T-helper 2 cell treated with Interferon-gamma antibody and Interleukin-4, amounts not matched to agents 5 μg/mL and 100 μg/mL, for 36 hours (primary cell): ENCODE results near the gene APCDD1L.
"Not testable (repeated sequence)": the region's sequence is repeated elsewhere in the genome, so short reads cannot be mapped to it uniquely, and the experiment has no call there.

ENCODE experiments used
- DNase-seq: peaks from one replicate; pipeline ENCODE4 v3.0.0; 2021; ENCODE audit warnings: low spot score
- H3K27ac Mint-ChIP-seq: one replicate; pipeline ENCODE4 v1.8.0; 2021; ENCODE audit warnings: mild to moderate bottlenecking, mixed read lengths
- H3K27me3 Mint-ChIP-seq: one replicate; pipeline ENCODE4 v1.8.0; 2021; ENCODE audit warnings: low read depth, mixed read lengths
- H3K36me3 Mint-ChIP-seq: one replicate; pipeline ENCODE4 v1.8.0; 2021; ENCODE audit warnings: low read depth, mixed read lengths
- H3K4me1 Mint-ChIP-seq: one replicate; pipeline ENCODE4 v1.8.0; 2021; ENCODE audit warnings: low read depth, mixed read lengths
- H3K4me3 Mint-ChIP-seq: one replicate; pipeline ENCODE4 v1.8.0; 2022; ENCODE audit warnings: mild to moderate bottlenecking, moderate library complexity, mixed read lengths
- H3K9me3 Mint-ChIP-seq: one replicate; pipeline ENCODE4 v1.8.0; 2021; ENCODE audit warnings: mixed read lengths

APCDD1L gene

DNA sequence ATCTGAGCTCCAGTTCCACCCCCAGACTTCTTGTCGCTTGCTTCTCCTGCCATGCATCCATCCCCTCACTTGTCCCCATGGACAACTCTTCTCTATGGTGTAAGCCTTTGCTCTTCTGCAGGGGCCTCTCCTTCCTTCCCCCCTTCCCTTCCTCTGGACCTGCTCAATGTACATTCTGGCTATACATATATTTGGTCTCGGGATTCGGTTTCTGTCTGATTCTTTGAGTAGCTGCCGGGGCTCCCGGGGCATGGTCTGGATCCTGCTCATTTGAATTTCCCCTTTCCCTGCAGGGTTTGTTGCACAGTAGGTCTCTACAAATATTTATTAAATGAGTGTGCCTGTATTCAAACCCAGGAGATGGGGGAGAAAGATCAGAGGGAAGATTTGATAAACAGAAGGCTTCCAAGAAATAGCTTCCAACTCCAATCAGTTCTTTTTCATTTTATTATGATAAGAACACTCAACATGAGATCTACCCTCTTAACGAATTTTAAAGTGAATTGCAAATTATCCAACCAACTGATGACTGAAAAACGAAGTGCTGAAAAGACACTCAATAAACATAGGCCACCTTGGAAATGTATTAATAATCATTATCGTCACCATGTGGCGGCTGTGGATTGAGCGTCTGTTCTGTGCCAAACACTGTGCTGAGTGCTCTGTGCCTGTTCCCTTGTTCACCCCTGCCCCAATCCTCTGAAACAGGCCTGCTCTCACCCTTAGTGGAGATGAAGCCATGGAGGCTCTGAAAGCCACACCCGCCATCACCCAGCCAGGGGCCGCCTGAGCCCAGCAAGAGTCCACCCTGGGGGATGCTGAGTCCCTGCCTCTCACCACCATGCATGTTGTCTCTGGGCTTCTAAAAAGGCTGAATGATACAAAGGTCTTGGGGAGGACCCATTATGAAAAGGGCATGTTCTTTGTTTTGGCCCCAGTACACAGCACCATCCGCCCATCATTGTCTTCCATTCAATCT, 34.3 kb upstream of the APCDD1L start:
- Mint-ChIP-seq H3K9me3 (no peaks in the 10 kb centered on the region), H3K27me3 (peaks cover 14% of the 10 kb centered on the region), H3K4me3 (no peak overlapping the region), H3K36me3 (no peaks in the 10 kb centered on the region), H3K4me1 (no peaks in the 10 kb centered on the region), H3K27ac (no peak overlapping the region)
- DNase-seq: no peak

DNA sequence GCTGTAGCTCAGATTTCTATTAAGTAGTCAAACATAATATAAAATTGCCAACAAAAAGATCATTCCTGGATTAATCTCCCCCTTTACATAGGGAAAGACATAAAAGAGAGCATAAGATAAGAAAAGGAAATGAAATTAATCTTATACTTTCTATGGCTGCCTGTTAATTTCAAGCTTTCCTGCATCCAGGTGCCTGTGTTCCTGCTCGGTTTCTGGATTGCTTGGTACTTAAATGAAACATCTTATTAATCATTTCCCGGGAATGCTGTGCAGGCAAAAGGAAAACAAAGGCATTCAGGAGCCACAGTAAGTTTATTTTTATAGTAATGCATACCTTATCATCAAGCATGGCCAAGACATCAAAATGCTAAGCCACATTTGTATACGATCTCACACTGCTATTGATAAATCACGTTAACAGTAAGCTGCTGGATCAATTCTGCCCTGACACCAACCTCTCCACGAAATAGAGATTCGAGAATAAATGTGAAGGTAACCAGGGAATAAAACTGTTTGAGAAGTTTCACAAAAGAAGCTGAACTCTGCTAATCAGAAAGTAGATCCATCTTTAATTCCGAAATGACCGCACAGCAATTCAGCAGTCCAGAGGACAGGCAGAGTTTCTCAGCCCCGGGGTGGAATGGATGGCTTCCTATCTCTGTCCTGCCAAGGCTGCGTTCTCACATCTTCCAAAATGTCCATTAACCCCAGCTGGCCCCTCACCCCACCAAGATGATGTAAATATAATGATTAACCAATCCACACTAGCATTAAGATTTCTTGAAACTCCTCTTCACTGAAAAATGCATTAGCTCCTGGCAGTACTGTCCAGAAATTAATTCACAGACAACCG, 32.6 kb upstream of the APCDD1L start:
- Mint-ChIP-seq H3K9me3 (no peaks in the 10 kb centered on the region), H3K27ac (no peak overlapping the region), H3K4me3 (no peak overlapping the region), H3K36me3 (no peaks in the 10 kb centered on the region), H3K27me3 (peaks cover 7% of the 10 kb centered on the region), H3K4me1 (no peaks in the 10 kb centered on the region)
- DNase-seq: no peak

DNA sequence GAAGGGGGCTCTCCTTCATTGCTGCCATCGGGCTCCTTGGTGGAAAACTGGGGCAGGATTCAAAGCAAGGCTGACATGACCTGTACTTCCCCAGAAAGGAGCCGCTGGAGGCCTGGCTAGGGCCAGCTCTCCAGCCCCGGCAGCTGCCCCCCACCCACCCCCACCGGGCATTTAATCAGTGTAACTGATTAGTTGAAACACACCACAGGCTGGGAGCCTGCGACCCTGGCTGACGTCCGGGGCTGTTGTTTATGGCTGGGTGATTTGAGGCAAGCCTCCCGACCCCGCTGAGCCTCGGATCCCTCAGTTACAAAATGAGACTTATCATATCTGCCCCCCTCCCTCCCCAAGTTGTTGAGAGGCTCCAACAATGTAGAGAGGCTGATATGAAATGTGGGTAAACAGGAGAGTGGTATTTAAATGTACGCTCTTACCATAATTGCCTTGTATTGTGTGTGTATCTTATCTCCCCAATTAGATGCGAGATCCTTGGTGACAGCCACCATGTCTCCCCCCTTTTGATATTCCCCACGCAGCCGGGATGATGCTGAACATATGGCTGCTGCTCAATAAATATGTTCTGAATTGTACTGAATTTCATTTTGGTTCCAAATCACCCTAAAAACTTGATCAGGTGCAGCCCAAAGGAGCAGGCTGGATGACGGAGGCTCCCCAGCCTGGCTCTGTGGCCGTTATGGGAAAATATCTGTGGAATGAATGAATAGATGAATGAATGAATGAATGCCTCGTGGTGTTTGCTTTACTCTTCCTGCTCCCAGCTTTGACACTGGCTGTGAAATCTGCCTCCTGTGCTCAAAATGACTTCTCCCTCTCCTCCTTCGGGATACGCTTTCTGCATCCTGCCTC, 31.8 kb upstream of the APCDD1L start:
- no peak for DNase-seq
- no peaks in the 10 kb centered on the region for H3K4me1 Mint-ChIP-seq
- H3K4me3 Mint-ChIP-seq: no peak overlapping the region
- H3K9me3 Mint-ChIP-seq: no peaks in the 10 kb centered on the region
- H3K36me3 Mint-ChIP-seq: no peaks in the 10 kb centered on the region
- peaks cover 7% of the 10 kb centered on the region for H3K27me3 Mint-ChIP-seq
- no peak overlapping the region for H3K27ac Mint-ChIP-seq

DNA sequence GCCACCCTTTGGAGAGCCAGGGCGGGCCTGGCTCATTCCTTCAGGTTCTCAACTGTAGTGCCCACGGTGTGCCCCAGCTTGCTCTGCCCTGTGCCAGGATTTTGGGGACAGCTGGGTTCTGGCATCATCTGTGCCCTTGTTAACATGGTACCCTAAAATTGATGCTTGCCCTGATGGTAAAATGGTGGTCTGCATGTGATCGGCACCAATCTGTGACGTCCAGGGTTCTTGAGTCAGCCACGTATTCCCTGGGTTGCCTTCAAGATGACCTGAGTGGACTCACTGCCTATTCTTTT, 31.2 kb upstream of the APCDD1L start:
- DNase-seq: no peak
- Mint-ChIP-seq H3K4me1 (no peaks in the 10 kb centered on the region), H3K27me3 (peaks cover 7% of the 10 kb centered on the region), H3K4me3 (no peak overlapping the region), H3K27ac (no peak overlapping the region), H3K9me3 (no peaks in the 10 kb centered on the region), H3K36me3 (no peaks in the 10 kb centered on the region)

DNA sequence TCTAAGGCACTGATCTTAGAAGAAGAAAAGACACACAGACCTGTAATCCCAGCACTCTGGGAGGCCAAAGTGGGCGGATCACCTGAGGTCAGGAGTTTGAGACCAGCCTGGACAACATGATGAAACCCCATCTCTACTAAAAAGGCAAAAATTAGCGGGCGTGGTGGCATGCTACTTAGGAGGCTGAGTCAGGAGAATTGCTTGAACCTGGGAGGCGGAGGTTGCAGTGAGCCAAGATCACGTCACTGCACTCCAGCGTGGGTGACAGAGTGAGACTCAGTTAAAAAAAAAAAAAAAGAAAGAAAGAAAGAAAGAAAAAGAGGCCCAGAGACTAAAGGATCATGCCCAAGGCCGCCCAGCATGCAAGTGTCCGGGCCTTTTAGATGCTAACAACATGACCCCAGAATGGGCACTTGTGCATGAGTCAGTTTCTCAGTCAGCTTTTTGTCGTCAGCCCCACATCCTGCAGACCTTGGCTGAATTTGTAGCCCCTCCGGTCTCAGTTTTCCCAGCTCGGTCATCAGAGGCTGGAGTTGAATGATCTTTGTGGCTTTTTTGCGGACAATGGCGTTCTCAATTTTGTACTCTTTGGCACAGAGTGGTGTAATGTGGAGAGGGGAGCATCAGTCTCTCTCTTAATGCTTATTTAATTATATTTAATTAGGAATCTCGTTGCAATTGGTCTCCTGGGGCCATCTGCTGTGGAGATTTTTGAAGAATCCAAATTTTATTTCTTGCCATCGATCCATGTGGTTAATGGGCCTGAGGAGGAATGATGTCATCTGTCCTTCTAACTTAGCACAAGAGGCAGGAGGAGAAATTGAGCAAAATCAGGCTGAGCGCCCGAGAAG, 30.6 kb upstream of the APCDD1L start:
- no peak overlapping the region for H3K4me3 Mint-ChIP-seq
- H3K27ac Mint-ChIP-seq: no peak overlapping the region
- H3K36me3 Mint-ChIP-seq: no peaks in the 10 kb centered on the region
- DNase-seq: no peak
- peaks cover 7% of the 10 kb centered on the region for H3K27me3 Mint-ChIP-seq
- H3K9me3 Mint-ChIP-seq: no peaks in the 10 kb centered on the region
- H3K4me1 Mint-ChIP-seq: no peaks in the 10 kb centered on the region

DNA sequence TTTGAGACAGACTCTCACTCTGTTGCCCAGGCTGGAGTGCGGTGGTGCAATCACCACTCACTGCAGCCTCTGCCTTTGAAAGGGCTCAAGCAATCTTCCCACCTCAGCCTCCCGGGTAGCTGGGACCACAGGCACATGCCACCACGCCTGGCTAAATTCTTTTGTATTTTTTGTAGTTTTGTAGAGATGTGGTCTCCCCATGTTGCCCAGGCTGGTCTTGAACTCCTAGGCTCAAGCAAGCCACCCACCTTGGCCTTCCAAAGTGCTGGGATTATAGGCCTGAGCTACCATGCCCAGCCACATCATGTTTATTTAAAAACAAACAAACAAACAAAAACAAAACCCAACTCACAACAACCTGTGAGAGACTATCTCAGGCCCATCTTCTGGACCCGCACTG, 29.7 kb upstream of the APCDD1L start:
- Mint-ChIP-seq H3K27me3 (peaks cover 7% of the 10 kb centered on the region), H3K4me1 (no peaks in the 10 kb centered on the region), H3K36me3 (no peaks in the 10 kb centered on the region), H3K9me3 (no peaks in the 10 kb centered on the region), H3K4me3 (no peak overlapping the region), H3K27ac (no peak overlapping the region)
- no peak for DNase-seq

DNA sequence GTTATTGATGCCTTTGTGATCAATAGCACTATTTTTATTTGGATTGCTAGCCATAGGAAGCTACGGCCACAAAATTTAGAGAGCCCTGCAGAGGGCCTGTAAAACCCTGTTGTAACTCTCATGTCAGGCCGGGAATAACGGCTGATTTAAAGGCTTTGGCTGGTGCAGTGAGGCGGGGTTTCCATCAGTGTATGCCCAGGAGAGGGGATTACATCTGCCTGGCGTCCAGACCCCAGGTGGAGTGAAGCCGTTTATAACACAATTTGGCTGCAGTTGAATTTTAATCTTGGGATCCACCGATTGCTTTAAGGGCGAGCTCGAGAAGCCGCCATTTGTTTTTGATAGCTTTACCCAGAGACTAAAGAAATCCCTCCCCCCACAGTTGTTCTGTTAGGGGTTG, 29.1 kb upstream of the APCDD1L start:
- Mint-ChIP-seq H3K36me3 (no peaks in the 10 kb centered on the region), H3K27ac (no peak overlapping the region), H3K4me3 (no peak overlapping the region), H3K9me3 (no peaks in the 10 kb centered on the region), H3K4me1 (no peaks in the 10 kb centered on the region), H3K27me3 (peaks cover 7% of the 10 kb centered on the region)
- DNase-seq: no peak

DNA sequence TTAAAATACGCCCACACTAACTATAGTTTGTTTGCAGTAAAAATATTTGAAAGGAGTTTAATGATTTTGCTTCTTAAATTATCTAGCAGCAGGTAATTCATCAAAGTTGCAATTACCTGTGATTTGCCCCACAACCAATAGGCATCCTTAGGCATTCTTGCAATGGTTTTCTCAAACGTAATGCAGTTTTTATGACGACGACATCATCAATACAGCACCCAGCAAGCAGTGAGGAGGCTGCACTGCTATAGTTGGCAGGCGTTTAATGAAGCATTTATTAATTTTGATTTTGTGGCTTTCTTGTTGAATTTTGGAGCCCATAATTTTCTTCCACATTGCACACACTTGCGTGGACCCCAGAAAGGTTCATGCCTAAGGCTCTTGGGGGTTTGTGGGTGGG, 28.1 kb upstream of the APCDD1L start:
- no peak overlapping the region for H3K4me3 Mint-ChIP-seq
- H3K4me1 Mint-ChIP-seq: no peaks in the 10 kb centered on the region
- H3K9me3 Mint-ChIP-seq: no peaks in the 10 kb centered on the region
- DNase-seq: no peak
- peaks cover 7% of the 10 kb centered on the region for H3K27me3 Mint-ChIP-seq
- no peak overlapping the region for H3K27ac Mint-ChIP-seq
- no peaks in the 10 kb centered on the region for H3K36me3 Mint-ChIP-seq

DNA sequence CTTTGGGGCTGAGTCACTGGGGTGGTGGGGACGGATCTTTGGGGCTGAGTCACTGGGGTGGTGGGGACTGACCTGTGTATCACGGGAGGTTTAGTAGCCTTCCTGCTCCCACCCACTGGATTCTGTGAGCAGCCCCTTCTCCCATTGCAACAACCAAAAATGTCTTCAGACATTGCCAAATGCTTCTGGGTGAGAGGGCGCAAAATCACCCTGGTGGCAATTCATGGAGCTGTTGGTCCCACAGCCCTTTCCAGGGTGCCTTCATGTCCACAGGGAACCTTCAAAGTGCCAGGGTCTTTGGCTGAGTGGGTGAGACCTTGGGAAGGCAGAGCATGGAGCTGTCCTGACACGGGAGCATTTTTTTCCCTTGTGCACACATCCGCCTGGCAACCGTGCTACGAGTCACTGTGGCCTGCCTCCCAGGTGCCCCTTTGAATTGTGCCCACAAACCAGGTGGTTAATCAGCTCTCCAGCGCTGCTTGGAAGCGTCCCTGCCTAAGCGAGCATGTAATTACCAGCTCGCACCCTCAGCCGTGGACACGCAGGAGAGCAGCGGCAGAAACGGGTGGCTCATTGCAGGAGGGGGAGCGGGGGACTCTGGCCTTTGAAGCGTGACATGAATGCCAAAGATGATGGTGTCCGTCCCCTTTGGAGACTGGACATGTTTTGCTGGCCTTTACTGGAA, 27.4 kb upstream of the APCDD1L start:
- Mint-ChIP-seq H3K4me3 (no peak overlapping the region), H3K27ac (no peak overlapping the region), H3K9me3 (no peaks in the 10 kb centered on the region), H3K4me1 (no peaks in the 10 kb centered on the region), H3K27me3 (peaks cover 6% of the 10 kb centered on the region), H3K36me3 (no peaks in the 10 kb centered on the region)
- no peak for DNase-seq

DNA sequence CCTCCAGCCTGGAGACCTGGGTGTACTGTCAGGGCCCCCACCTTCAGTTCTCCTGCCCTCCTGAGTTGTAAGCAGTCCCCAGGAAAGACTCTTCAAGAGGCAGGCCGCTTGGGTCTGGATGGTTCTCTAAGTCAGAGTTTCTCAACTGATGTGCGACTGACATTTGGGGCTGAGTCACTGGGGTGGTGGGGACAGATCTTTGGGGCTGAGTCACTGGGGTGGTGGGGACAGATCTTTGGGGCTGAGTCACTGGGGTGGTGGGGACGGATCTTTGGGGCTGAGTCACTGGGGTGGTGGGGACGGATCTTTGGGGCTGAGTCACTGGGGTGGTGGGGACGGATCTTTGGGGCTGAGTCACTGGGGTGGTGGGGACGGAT, 26.8 kb upstream of the APCDD1L start:
- H3K9me3 Mint-ChIP-seq, H3K4me1 Mint-ChIP-seq, H3K27ac Mint-ChIP-seq, H3K4me3 Mint-ChIP-seq, H3K27me3 Mint-ChIP-seq, H3K36me3 Mint-ChIP-seq: not testable (repeated sequence)
- DNase-seq: peak; percentile 28

DNA sequence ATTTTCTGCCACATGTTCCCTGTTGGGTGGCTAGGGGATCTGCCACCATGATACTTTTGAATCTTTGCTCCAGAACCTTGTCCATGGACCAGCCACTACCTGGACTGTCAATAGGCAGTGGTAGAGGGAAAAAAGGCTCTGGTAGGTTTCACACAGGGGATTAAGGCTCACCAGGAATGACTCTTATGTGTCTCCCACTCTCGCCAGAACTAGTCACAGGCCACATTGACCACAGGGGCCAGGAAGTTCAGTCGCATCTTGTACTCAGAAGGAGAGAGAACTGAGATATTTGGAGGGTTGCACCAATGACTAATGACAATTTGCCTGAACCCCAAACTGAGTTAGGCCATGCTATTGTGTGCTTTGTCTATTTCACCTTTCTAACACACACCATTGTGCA, 23.6 kb upstream of the APCDD1L start:
- no peaks in the 10 kb centered on the region for H3K27me3 Mint-ChIP-seq
- H3K4me1 Mint-ChIP-seq: no peaks in the 10 kb centered on the region
- no peaks in the 10 kb centered on the region for H3K9me3 Mint-ChIP-seq
- DNase-seq: peak; percentile 7
- H3K36me3 Mint-ChIP-seq: no peaks in the 10 kb centered on the region
- no peak overlapping the region for H3K4me3 Mint-ChIP-seq
- no peak overlapping the region for H3K27ac Mint-ChIP-seq

DNA sequence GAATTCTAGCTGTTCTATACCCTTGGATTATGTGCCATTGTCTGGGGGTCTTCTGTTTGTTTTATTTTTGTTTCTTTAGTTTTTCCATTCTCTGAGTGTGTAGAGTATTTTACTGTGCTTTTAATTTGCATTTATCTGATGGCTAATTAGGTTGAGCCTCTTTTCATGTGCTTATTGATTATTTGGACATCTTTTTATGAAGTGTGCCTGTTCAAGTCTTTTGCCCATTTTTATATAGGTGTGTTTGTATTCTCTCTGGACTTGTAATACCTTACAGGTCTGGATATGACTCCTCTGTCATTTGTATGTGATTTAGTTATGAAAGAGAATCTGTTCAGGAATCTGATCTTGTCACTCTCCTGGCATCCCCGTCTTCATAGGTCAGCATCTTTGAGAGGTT, 22.6 kb upstream of the APCDD1L start:
- Mint-ChIP-seq H3K27ac (no peak overlapping the region), H3K4me3 (no peak overlapping the region), H3K9me3 (peaks cover 7% of the 10 kb centered on the region), H3K4me1 (no peaks in the 10 kb centered on the region), H3K36me3 (no peaks in the 10 kb centered on the region), H3K27me3 (no peaks in the 10 kb centered on the region)
- DNase-seq: no peak

DNA sequence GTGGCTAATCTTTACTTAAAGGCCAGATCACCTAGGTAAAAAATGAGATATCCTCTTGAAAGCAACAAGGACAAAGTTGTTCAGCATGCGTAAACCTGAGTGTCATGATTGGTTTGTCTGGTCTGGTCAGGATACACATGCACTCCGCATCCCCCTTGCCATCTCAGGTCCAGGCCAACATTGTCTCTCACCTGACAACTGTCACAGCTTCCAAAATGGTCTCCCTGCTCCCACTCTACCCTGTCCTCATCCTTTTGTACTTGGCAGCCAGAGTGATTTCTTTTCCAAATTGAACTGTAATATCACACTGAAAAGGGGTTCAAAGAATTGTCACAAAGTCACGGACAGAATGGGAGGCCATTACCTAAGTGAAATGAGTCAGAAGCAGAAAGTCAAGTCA, 21.1 kb upstream of the APCDD1L start:
- Mint-ChIP-seq H3K4me1 (no peaks in the 10 kb centered on the region), H3K9me3 (peaks cover 22% of the 10 kb centered on the region), H3K36me3 (no peaks in the 10 kb centered on the region), H3K27ac (no peak overlapping the region), H3K27me3 (no peaks in the 10 kb centered on the region), H3K4me3 (no peak overlapping the region)
- no peak for DNase-seq
